ENCODE results near the gene RBCK1. TPM values are rescaled to one million over a fixed set of nuclear protein-coding genes. Genes with fewer than 3 reads are reported as not detected.
"Not testable (repeated sequence)": the region's sequence is repeated elsewhere in the genome, so short reads cannot be mapped to it uniquely, and the experiment has no call there.

Gene RBCK1
- total RNA-seq, 2 donors from 2014 or later, result 84.0 to 102 TPM

DNA sequence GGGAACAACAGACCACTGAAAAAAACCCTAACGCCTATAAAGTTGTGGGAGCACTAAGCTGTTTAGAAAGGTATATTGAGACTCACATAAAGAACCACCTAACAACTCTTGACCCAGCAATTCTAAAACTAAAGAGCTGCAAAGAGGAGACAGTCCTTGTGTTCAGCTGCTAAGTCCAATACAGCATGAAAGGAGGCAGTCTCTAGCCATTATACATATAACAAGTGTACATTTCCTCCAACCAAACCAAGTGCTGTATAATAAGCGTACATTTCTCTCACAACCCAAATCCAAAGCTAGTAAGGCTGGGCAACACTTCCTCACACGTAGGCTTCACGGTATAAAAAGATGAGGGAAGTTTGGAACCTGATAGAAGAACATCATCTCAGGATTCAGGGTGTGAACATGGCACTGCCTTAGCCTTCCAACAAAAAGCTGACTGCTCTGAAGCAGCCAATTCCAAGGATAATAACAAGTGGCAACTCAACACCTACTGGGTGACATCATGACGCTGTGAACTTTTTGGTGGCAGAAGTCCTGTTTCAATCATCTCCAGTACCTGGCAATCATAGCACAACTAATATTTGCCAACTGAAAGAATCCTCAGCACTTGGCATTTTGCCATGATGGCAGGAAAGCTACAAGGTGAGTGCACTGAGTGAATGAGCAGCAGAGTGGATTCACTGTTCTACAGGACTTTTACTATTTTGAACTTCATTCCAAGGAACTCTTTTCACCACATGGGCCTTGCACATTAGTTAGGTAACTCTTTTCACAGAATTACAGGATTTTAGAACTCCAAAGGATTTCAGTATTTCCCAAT, 37.6 kb downstream of the RBCK1 start:
- no peak for ATAC-seq (ENCODE audit: insufficient number of reproducible peaks, low FRiP score, low read depth)
- Histone ChIP-seq H3K27me3 (replicated peaks; ENCODE audit: insufficient read depth) (no peaks in the 10 kb centered on the region), H3K9me3 (no peaks in the 10 kb centered on the region), H3K36me3 (peaks cover 14% of the 10 kb centered on the region), H3K27ac (peak overlapping the region in 1 of 2 donors; percentile 20), H3K4me1 (ENCODE audit: control insufficient read depth in 1 of 2, low read depth in 2 of 2) (peaks cover 0 to 16% of the 10 kb centered on the region in 2 donors), H3K4me3 (no peak overlapping the region)
- TF ChIP-seq CTCF (IDR thresholded peaks at IDR 0.05), result no peak
- no peak for DNase-seq (ENCODE audit: low spot score)

- not testable (repeated sequence) for ATAC-seq (ENCODE audit: insufficient number of reproducible peaks, low FRiP score, low read depth); H3K27me3 ChIP-seq (replicated peaks; ENCODE audit: insufficient read depth); DNase-seq (ENCODE audit: low spot score); H3K36me3 ChIP-seq; H3K4me3 ChIP-seq; H3K27ac ChIP-seq; H3K4me1 ChIP-seq (ENCODE audit: control insufficient read depth in 1 of 2, low read depth in 2 of 2); H3K9me3 ChIP-seq
Measured at GRCh38 chr20:452021-452420, 43.9 kb downstream of the RBCK1 start.

DNA sequence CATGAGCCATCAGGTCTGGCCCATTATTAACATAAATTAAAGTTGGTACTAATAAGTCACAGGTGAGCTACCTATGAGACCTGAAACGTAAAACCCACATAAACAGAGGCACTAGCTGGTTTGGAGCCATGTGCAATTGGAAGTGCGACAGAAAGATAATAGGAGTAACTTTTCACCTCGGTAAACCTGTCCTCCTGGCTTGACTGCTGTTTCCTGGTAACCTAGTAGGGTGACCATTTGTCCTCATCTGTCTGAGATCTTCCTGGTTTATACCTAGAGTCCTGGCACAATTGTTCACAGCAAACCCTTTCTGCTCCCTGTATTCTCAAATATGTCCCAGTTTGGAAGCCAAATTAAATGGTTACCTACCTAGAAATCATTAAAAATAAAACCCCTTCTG, 46.9 kb downstream of the RBCK1 start:
- Histone ChIP-seq H3K9me3 (no peaks in the 10 kb centered on the region), H3K4me1 (ENCODE audit: control insufficient read depth in 1 of 2, low read depth in 2 of 2) (peaks cover 0 to 16% of the 10 kb centered on the region in 2 donors), H3K27me3 (replicated peaks; ENCODE audit: insufficient read depth) (no peaks in the 10 kb centered on the region), H3K4me3 (no peak overlapping the region), H3K27ac (no peak overlapping the region), H3K36me3 (no peaks in the 10 kb centered on the region)
- ATAC-seq (ENCODE audit: insufficient number of reproducible peaks, low FRiP score, low read depth) (no peak), DNase-seq (ENCODE audit: low spot score) (no peak)
- no peak for TF ChIP-seq CTCF (IDR thresholded peaks at IDR 0.05)

- no peak overlapping the region for H3K27ac ChIP-seq
- no peak for ATAC-seq (ENCODE audit: insufficient number of reproducible peaks, low FRiP score, low read depth)
- H3K4me3 ChIP-seq, result no peak overlapping the region
- H3K9me3 ChIP-seq, result no peaks in the 10 kb centered on the region
- H3K4me1 ChIP-seq (ENCODE audit: control insufficient read depth in 1 of 2, low read depth in 2 of 2), result peaks cover 14 to 30% of the 10 kb centered on the region in 2 donors
- no peak for DNase-seq (ENCODE audit: low spot score)
- no peaks in the 10 kb centered on the region for H3K27me3 ChIP-seq (replicated peaks; ENCODE audit: insufficient read depth)
- H3K36me3 ChIP-seq, result no peaks in the 10 kb centered on the region
- no peak for TF ChIP-seq CTCF (IDR thresholded peaks at IDR 0.05)
Measured at GRCh38 chr20:458776-459175, 50.7 kb downstream of the RBCK1 start.

- no peaks in the 10 kb centered on the region for H3K36me3 ChIP-seq
- H3K9me3 ChIP-seq, result no peaks in the 10 kb centered on the region
- H3K27me3 ChIP-seq (replicated peaks; ENCODE audit: insufficient read depth), result no peaks in the 10 kb centered on the region
- H3K4me3 ChIP-seq, result peak overlapping the region; percentile 80
- DNase-seq (ENCODE audit: low spot score), result no peak
- H3K27ac ChIP-seq, result no peak overlapping the region
- no peak for TF ChIP-seq CTCF (IDR thresholded peaks at IDR 0.05)
- no peak for ATAC-seq (ENCODE audit: insufficient number of reproducible peaks, low FRiP score, low read depth)
- peaks cover 14 to 30% of the 10 kb centered on the region in 2 donors for H3K4me1 ChIP-seq (ENCODE audit: control insufficient read depth in 1 of 2, low read depth in 2 of 2)
Measured at GRCh38 chr20:460180-460579, 52.1 kb downstream of the RBCK1 start.
